ENCODE measurements around the gene CCDC197.

The CCDC197 gene

GRCh38 chr14:94001501-94002396 lies 4.6 kb downstream of the CCDC197 start:
- H3K9me3 ChIP-seq (ENCODE audit: severe bottlenecking): no peaks in the 10 kb centered on the region
- peak; percentile 84 for ATAC-seq (ENCODE audit: low read depth)
- DNase-seq (ENCODE audit: low spot score): no peak
- no peaks in the 10 kb centered on the region for H3K27me3 ChIP-seq (ENCODE audit: insufficient read depth, poor library complexity, severe bottlenecking)
- TF ChIP-seq, protein P1, sequence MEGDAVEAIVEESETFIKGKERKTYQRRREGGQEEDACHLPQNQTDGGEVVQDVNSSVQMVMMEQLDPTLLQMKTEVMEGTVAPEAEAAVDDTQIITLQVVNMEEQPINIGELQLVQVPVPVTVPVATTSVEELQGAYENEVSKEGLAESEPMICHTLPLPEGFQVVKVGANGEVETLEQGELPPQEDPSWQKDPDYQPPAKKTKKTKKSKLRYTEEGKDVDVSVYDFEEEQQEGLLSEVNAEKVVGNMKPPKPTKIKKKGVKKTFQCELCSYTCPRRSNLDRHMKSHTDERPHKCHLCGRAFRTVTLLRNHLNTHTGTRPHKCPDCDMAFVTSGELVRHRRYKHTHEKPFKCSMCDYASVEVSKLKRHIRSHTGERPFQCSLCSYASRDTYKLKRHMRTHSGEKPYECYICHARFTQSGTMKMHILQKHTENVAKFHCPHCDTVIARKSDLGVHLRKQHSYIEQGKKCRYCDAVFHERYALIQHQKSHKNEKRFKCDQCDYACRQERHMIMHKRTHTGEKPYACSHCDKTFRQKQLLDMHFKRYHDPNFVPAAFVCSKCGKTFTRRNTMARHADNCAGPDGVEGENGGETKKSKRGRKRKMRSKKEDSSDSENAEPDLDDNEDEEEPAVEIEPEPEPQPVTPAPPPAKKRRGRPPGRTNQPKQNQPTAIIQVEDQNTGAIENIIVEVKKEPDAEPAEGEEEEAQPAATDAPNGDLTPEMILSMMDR (IDR thresholded peaks at IDR 0.05; ENCODE audit: poor library complexity, severe bottlenecking): peak; percentile 97
- no peaks in the 10 kb centered on the region for H3K36me3 ChIP-seq (ENCODE audit: low read depth)
- no peaks in the 10 kb centered on the region for H3K4me1 ChIP-seq (ENCODE audit: insufficient read depth, poor library complexity, severe bottlenecking)
- no peak overlapping the region for H3K4me3 ChIP-seq (ENCODE audit: severe bottlenecking)
- H3K27ac ChIP-seq (ENCODE audit: poor library complexity, severe bottlenecking): no peak overlapping the region

- no peak overlapping the region for H3K27ac ChIP-seq (ENCODE audit: poor library complexity, severe bottlenecking)
- DNase-seq (ENCODE audit: low spot score) (no peak), ATAC-seq (ENCODE audit: low read depth) (no peak)
- no peaks in the 10 kb centered on the region for H3K27me3 ChIP-seq (ENCODE audit: insufficient read depth, poor library complexity, severe bottlenecking)
- no peak overlapping the region for H3K4me3 ChIP-seq (ENCODE audit: severe bottlenecking)
- H3K36me3 ChIP-seq (ENCODE audit: low read depth): no peaks in the 10 kb centered on the region
- no peaks in the 10 kb centered on the region for H3K9me3 ChIP-seq (ENCODE audit: severe bottlenecking)
- H3K4me1 ChIP-seq (ENCODE audit: insufficient read depth, poor library complexity, severe bottlenecking): no peaks in the 10 kb centered on the region
- TF ChIP-seq, protein P1 (IDR thresholded peaks at IDR 0.05; ENCODE audit: poor library complexity, severe bottlenecking): no peak
Measured at GRCh38 chr14:94003397-94003796, 6.3 kb downstream of the CCDC197 start.

- DNase-seq (ENCODE audit: low spot score) (no peak), ATAC-seq (ENCODE audit: low read depth) (no peak)
Measured at GRCh38 chr14:94004015-94004414, 6.9 kb downstream of the CCDC197 start.

DNA sequence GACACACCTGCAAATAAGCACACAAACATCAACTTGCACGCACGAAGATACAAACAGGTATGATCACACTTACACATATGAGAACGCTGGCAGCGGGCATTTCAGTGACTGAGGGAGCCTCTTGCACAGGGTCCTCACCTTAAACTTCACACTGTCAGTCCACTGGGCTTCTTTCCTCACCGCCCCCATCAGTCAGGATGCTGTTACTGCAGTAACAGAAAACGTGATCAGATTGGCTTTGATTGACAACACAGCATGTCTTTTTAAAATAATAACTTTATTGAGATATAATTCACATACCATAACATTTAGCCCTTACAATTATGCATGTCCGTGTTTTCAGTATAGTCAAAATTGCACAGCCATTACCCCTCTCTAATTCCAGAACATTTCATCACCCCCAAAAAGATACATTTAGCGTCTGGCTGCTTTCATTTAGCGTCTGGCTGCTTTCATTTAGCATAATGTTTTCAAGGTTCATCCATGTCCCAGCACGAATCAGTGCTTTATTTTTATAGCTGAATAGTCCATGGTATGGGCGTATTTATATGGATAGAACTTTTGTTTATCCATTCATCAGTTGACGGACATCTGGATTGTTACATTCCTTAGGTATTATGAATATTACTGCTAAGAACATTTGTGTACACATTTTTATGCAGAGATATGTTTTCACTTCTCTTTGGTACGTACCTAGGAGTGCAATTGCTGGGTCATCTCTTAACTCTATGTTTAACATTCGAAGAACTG lies 8.4 kb downstream of the CCDC197 start:
- ATAC-seq (ENCODE audit: low read depth): no peak
- H3K4me3 ChIP-seq (ENCODE audit: severe bottlenecking): no peak overlapping the region
- H3K4me1 ChIP-seq (ENCODE audit: insufficient read depth, poor library complexity, severe bottlenecking): peaks cover 7% of the 10 kb centered on the region
- H3K27ac ChIP-seq (ENCODE audit: poor library complexity, severe bottlenecking): no peak overlapping the region
- no peak for DNase-seq (ENCODE audit: low spot score)
- no peaks in the 10 kb centered on the region for H3K27me3 ChIP-seq (ENCODE audit: insufficient read depth, poor library complexity, severe bottlenecking)
- H3K36me3 ChIP-seq (ENCODE audit: low read depth): no peaks in the 10 kb centered on the region
- no peaks in the 10 kb centered on the region for H3K9me3 ChIP-seq (ENCODE audit: severe bottlenecking)
- TF ChIP-seq, protein P1 (IDR thresholded peaks at IDR 0.05; ENCODE audit: poor library complexity, severe bottlenecking): peak; percentile 35

More at GRCh38 chr14:94004015-94004414, 6.9 kb downstream of the CCDC197 start:
- H3K4me1 ChIP-seq (ENCODE audit: insufficient read depth, poor library complexity, severe bottlenecking): no peaks in the 10 kb centered on the region
- no peak overlapping the region for H3K27ac ChIP-seq (ENCODE audit: poor library complexity, severe bottlenecking)
- H3K4me3 ChIP-seq (ENCODE audit: severe bottlenecking): no peak overlapping the region
- no peaks in the 10 kb centered on the region for H3K9me3 ChIP-seq (ENCODE audit: severe bottlenecking)
- H3K36me3 ChIP-seq (ENCODE audit: low read depth): no peaks in the 10 kb centered on the region
- TF ChIP-seq, protein P1 (IDR thresholded peaks at IDR 0.05; ENCODE audit: poor library complexity, severe bottlenecking): no peak
- H3K27me3 ChIP-seq (ENCODE audit: insufficient read depth, poor library complexity, severe bottlenecking): no peaks in the 10 kb centered on the region
